K562 (cell line): Measurements from ENCODE around the gene COL26A1. TPM values are rescaled to one million over a fixed set of nuclear protein-coding genes. Genes with fewer than 3 reads are reported as not detected.
A peak's percentile ranks its signal among the peaks of the same experiment; 100 is the strongest.
"Not testable (repeated sequence)": the region's sequence is repeated elsewhere in the genome, so short reads cannot be mapped to it uniquely, and the experiment has no call there.

ENCODE experiments used
- ATAC-seq: fragments of 200-7000 bp; cut with Tn5 transposase; 3 replicates; pipeline ENCODE4 v1.9.1; 2020; ENCODE audit warnings: moderate library complexity
- BruUV-seq: library from RNA; stranded (reverse); fragments of 400-500 nt; replicated peaks from 2 replicates; lab custom pipeline; 2021; lab: Mats Ljungman, UMichigan
- CTCF ChIA-PET: fragments of 300-600 bp; formaldehyde crosslinking; extraction: SDS; loops from one replicate; lab custom pipeline; 2021; ENCODE audit warnings: low intra/inter-chr PET ratio; lab: Yijun Ruan, JAX
- POLR2A ChIA-PET: fragments of 300-600, 350-650 bp; sonication (Branson Sonifier 250); formaldehyde crosslinking; extraction: SDS; loops from one replicate; lab custom pipeline; 2021; ENCODE audit warnings: antibody characterized with exemption, inconsistent platforms; lab: Yijun Ruan, JAX
- DNase-seq, 4 experiments: peaks; one replicate each; pipeline versions ENCODE4 v3.0.0 to v3.0.0-alpha.2; 2011 to 2018; ENCODE audit warnings: low spot score in 3 of 4, mixed read lengths in 3 of 4; ENCODE audit errors: extremely low read depth in 1 of 4
- FAIRE-seq: peaks from 2 replicates; lab custom pipeline; 2011; peaks lifted over from hg19 to GRCh38; lab: Jason Lieb, UNC
- H2AFZ ChIP-seq: 2 replicates; pipeline ENCODE4 v1.6.0; 2011; ENCODE audit warnings: low read depth, low read length, control low read depth, inconsistent platforms
- H3K27ac ChIP-seq: fragments of 200-600 bp; 3 replicates; pipeline ENCODE4 v1.8.0; 2011; ENCODE audit warnings: low read depth, mild to moderate bottlenecking, control low read depth, inconsistent platforms, low read length, moderate library complexity, mixed read lengths; ENCODE audit errors: extremely low read depth
- H3K27me3 ChIP-seq, 2 experiments: fragments of 300-600 bp in 1 of 2; 2 replicates in 1 of 2; 3 replicates in 1 of 2; pipeline versions ENCODE4 v1.6.0 to v1.8.0; 2011; ENCODE audit warnings: inconsistent platforms in 2 of 2, low read length in 2 of 2, mild to moderate bottlenecking in 1 of 2, mixed read lengths in 1 of 2, moderate library complexity in 1 of 2; ENCODE audit not compliant: control insufficient read depth in 2 of 2, insufficient read depth in 2 of 2
- H3K36me3 ChIP-seq: fragments of 300-600 bp; 3 replicates; pipeline ENCODE4 v1.8.0; 2011; ENCODE audit warnings: mild to moderate bottlenecking, low read length, inconsistent platforms; ENCODE audit not compliant: control insufficient read depth, insufficient read depth
- H3K4me1 ChIP-seq, 2 experiments: fragments of 200-600 bp in 1 of 2; replicated peaks in 1 of 2; 2 replicates in 1 of 2; 3 replicates in 1 of 2; pipeline versions ENCODE4 v1.5.1 to v1.8.0; 2011; ENCODE audit warnings: inconsistent platforms in 2 of 2, low read length in 2 of 2, mild to moderate bottlenecking in 1 of 2, mixed read lengths in 1 of 2, moderate library complexity in 1 of 2; ENCODE audit not compliant: control insufficient read depth in 2 of 2, insufficient read depth in 2 of 2
- H3K4me2 ChIP-seq: 2 replicates; pipeline ENCODE4 v1.6.1; 2011; ENCODE audit warnings: low read length, control low read depth, inconsistent platforms, mixed read lengths; ENCODE audit not compliant: insufficient read depth
- H3K4me3 ChIP-seq: fragments of 200-600 bp; sonication (generic), shearing (Covaris generic); 2 replicates; pipeline ENCODE4 v1.5.1; 2016; ENCODE audit warnings: control low read depth, inconsistent platforms
- H3K79me2 ChIP-seq: fragments of 200-600 bp; 3 replicates; pipeline ENCODE4 v1.8.0; 2011; ENCODE audit warnings: low read length, inconsistent platforms; ENCODE audit not compliant: control insufficient read depth, insufficient read depth
- H3K9ac ChIP-seq, 2 experiments: 2 replicates each; pipeline versions ENCODE4 v1.6.0 to v1.6.1; 2011; ENCODE audit warnings: low read depth in 2 of 2, low read length in 2 of 2, control low read depth in 1 of 2, inconsistent platforms in 1 of 2, mild to moderate bottlenecking in 1 of 2, mixed read lengths in 1 of 2; ENCODE audit not compliant: insufficient read depth in 1 of 2
- H3K9me1 ChIP-seq: one replicate; pipeline ENCODE4 v1.6.0; 2011; ENCODE audit warnings: inconsistent platforms, mild to moderate bottlenecking, low read length, moderate library complexity; ENCODE audit not compliant: control insufficient read depth, insufficient read depth
- H3K9me3 ChIP-seq: replicated peaks from 2 replicates; pipeline ENCODE4 v1.5.1; 2011; ENCODE audit warnings: low read depth, low read length, inconsistent platforms; ENCODE audit not compliant: control insufficient read depth, insufficient read depth
- H4K20me1 ChIP-seq: replicated peaks from 2 replicates; pipeline ENCODE4 v1.6.1; 2011; ENCODE audit warnings: low read length, inconsistent platforms, mixed read lengths; ENCODE audit not compliant: control insufficient read depth, insufficient read depth
- ARID3B ChIP-seq: fragments of 250-450 bp; sonication (Bioruptor Pico); IDR thresholded peaks from 2 replicates; pipeline ENCODE4 v1.4.0; 2020; ENCODE audit warnings: borderline replicate concordance
- ATF6 ChIP-seq: sonication (generic); formaldehyde crosslinking; IDR thresholded peaks from 2 replicates; pipeline ENCODE4 v1.4.0; 2020; ENCODE audit warnings: mild to moderate bottlenecking, missing genetic modification reagents
- E4F1 ChIP-seq: fragments of 250-450 bp; sonication (Bioruptor Pico); IDR thresholded peaks from 2 replicates; pipeline ENCODE4 v1.5.0; 2021; ENCODE audit warnings: mild to moderate bottlenecking, borderline replicate concordance
- GABPA ChIP-seq: fragments of 200-800 bp; sonication (Bioruptor generic); conservative IDR thresholded peaks from 2 replicates; pipeline ENCODE4 v1.6.1; 2016; ENCODE audit warnings: low read depth, missing genetic modification characterization, missing compliant biosample characterization
- GABPB1 ChIP-seq: sonication (generic); formaldehyde crosslinking; IDR thresholded peaks from 2 replicates; pipeline ENCODE4 v1.8.0; 2022; ENCODE audit warnings: mild to moderate bottlenecking, missing genetic modification reagents
- KLF1 ChIP-seq: fragments of 450-650 bp; IDR thresholded peaks from 2 replicates; pipeline ENCODE4 v1.6.1; 2016; ENCODE audit warnings: missing genetic modification characterization, missing compliant biosample characterization
- SNIP1 ChIP-seq: fragments of 450-650 bp; IDR thresholded peaks from 2 replicates; pipeline ENCODE4 v1.7.1; 2017; ENCODE audit warnings: low read depth, mild to moderate bottlenecking
- ZNF134 ChIP-seq: fragments of 250-450 bp; sonication (Bioruptor Pico); conservative IDR thresholded peaks from 2 replicates; pipeline ENCODE4 v1.4.0; 2020
- ZNF282 ChIP-seq: sonication (generic); formaldehyde crosslinking; IDR thresholded peaks from 2 replicates; pipeline ENCODE4 v1.8.1; 2023; ENCODE audit warnings: missing genetic modification reagents
- ZNF77 ChIP-seq: fragments of 250-450 bp; sonication (Bioruptor Pico); IDR thresholded peaks from 2 replicates; pipeline ENCODE4 v1.5.0; 2020
- WGBS: fragments of 100-300 bp; shearing (Covaris generic); methylation state at CpG from one replicate; pipeline ENCODE4 v1.1.6; 2016; ENCODE audit warnings: low coverage, mixed read lengths; ENCODE audit not compliant: insufficient coverage; ENCODE audit errors: missing lambda C conversion rate; 5-methylcytosine and 5-hydroxymethylcytosine counted together
- in situ Hi-C: fragments of 300-500 bp; cut with MboI; formaldehyde crosslinking; loops from 4 replicates; pipeline ENCODE4 v1.15.0; 2018; ENCODE audit warnings: inconsistent platforms, mixed read lengths
- intact Hi-C: fragments of 100-400 bp; cut with micrococcal nuclease; formaldehyde crosslinking; loops from 2 replicates; pipeline ENCODE4 v1.14.2; 2022
- polyA plus RNA-seq, 8 experiments: library from polyadenylated mRNA; depleted of rRNA in 4 of 8; stranded (reverse) in 5 of 8; unstranded in 3 of 8; fragments of >200 nt; fragmentation: Nextera tagmentation in 2 of 8; fragmentation: Illumina TruSeq in 1 of 8; extraction: Ambion mirVana in 2 of 8; extraction: Trizol in 1 of 8; gene quantifications; 2 replicates each; pipeline versions ENCODE4 v1.2.1 to v1.2.3, GENCODE V29; 2011 to 2014; ENCODE audit warnings: inconsistent platforms in 1 of 8, missing spikeins in 1 of 8
- total RNA-seq, 7 experiments: library from RNA; depleted of rRNA in 6 of 7; stranded (reverse); fragments of >200 nt in 6 of 7; fragmentation: Illumina TruSeq in 2 of 7; extraction: Trizol in 2 of 7; gene quantifications; 2 replicates each; pipeline versions ENCODE4 v1.2.1 to v1.2.3, GENCODE V29; 2011 to 2021; ENCODE audit warnings: low replicate concordance in 1 of 7

Gene COL26A1
- total and polyA plus RNA-seq, 9 of the 15 experiments (the other 6 are each of a cell fraction or from before 2014, with no cell fraction given) = 0.04 to 0.39 (median 0.07) TPM; not detected in 5

GRCh38 chr7:101505510-101505909 lies 142.8 kb downstream of the COL26A1 start:
- H4K20me1 ChIP-seq, CTCF ChIA-PET, H3K9ac ChIP-seq, H3K9me3 ChIP-seq, H2AFZ ChIP-seq, in situ Hi-C loops, FAIRE-seq, POLR2A ChIA-PET, H3K27ac ChIP-seq, H3K79me2 ChIP-seq, H3K4me1 ChIP-seq, H3K9me1 ChIP-seq: not testable (repeated sequence)
- WGBS = 7% methylated on average over 7 of the region's 7 CpGs
- TF ChIP-seq ZNF134 (CRISPR knock-in tag) = peak; percentile 63; the same call in 1 of the 2 replicates
- TF ChIP-seq, all 486 proteins: peak for 1; not testable (repeated sequence) for 485
- not testable (repeated sequence) for H3K36me3 ChIP-seq, H3K4me2 ChIP-seq, ATAC-seq, H3K4me3 ChIP-seq, BruUV-seq, DNase-seq
- intact Hi-C loops = loop anchor here (5.0 kb wide), 1 partner anchor 213 kb away; no protein-coding TSS in a partner anchor
- peaks cover 23 to 88% of the 10 kb centered on the region in 2 experiments for H3K27me3 ChIP-seq

- no peak for DNase-seq
- H3K9ac ChIP-seq = no peak overlapping the region
- POLR2A ChIA-PET = interaction anchor here (0.6 to 1.0 kb wide), 2 partner anchors 18 to 123 kb away, joined by 3 to 4 read pairs; no protein-coding TSS in a partner anchor
- H3K27me3 ChIP-seq = peaks cover 24 to 89% of the 10 kb centered on the region in 2 experiments
- ATAC-seq = no peak
- H3K36me3 ChIP-seq = no peaks in the 10 kb centered on the region
- 0% methylated on average over 5 of the region's 5 CpGs for WGBS
- no peaks in the 10 kb centered on the region for H3K9me3 ChIP-seq
- H2AFZ ChIP-seq = no peak overlapping the region
- CTCF ChIA-PET = no interaction called here
- no peak overlapping the region for H3K4me3 ChIP-seq
- H3K9me1 ChIP-seq = no peaks in the 10 kb centered on the region
- H3K27ac ChIP-seq = no peak overlapping the region
- H3K4me1 ChIP-seq = no peaks in the 10 kb centered on the region
- FAIRE-seq = no peak
- no peak overlapping the region for H3K4me2 ChIP-seq
- H4K20me1 ChIP-seq = peaks cover 5% of the 10 kb centered on the region; the same call in 1 of the 2 replicates
- intact Hi-C loops = loop anchor here (5.0 kb wide), 1 partner anchor 214 kb away; no protein-coding TSS in a partner anchor
- no peaks in the 10 kb centered on the region for H3K79me2 ChIP-seq
- BruUV-seq = no TSS peak
- in situ Hi-C loops = no loop called here
- no peak for TF ChIP-seq SNIP1
- no peak for TF ChIP-seq ARID3B
- no peak for TF ChIP-seq KLF1 (tag)
- TF ChIP-seq E4F1 (CRISPR knock-in tag) = no peak
- TF ChIP-seq GABPB1 = no peak
- no peak for TF ChIP-seq ATF6
- no peak for TF ChIP-seq ZNF77 (CRISPR knock-in tag)
- no peak for TF ChIP-seq GABPA
- TF ChIP-seq ZNF282 (CRISPR knock-in tag) = no peak
These were observed 143.9 kb downstream of the COL26A1 start for GRCh38 chr7:101506531-101506930.
